Measurements from ENCODE around the gene VWA1. TPM values are rescaled to one million over a fixed set of nuclear protein-coding genes. Genes with fewer than 3 reads are reported as not detected.
"Not testable (repeated sequence)": the region's sequence is repeated elsewhere in the genome, so short reads cannot be mapped to it uniquely, and the experiment has no call there.

The VWA1 gene
- total and polyA plus RNA-seq, 2 experiments from 2014 or later, result 7.2 to 31.5 TPM

GRCh38 chr1:1451696-1452364 lies 16.3 kb downstream of the VWA1 start:
- H3K36me3 Mint-ChIP-seq (ENCODE audit: low read depth), result no peaks in the 10 kb centered on the region
- no peak for ATAC-seq
- DNase-seq (ENCODE audit: low spot score), result no peak
- Histone ChIP-seq H3K79me2 (replicated peaks; ENCODE audit: insufficient read depth) (no peaks in the 10 kb centered on the region), H3K27ac (ENCODE audit: low read depth) (no peak overlapping the region), H3K4me2 (no peak overlapping the region), H3K9me2 (ENCODE audit: insufficient read depth) (no peaks in the 10 kb centered on the region), H4K20me1 (replicated peaks; ENCODE audit: insufficient read depth) (no peaks in the 10 kb centered on the region), H3F3A (replicated peaks; ENCODE audit: low read depth) (no peaks in the 10 kb centered on the region), H3K36me3 (ENCODE audit: insufficient read depth) (no peaks in the 10 kb centered on the region), H3K4me1 (ENCODE audit: insufficient read depth) (no peaks in the 10 kb centered on the region), H3K4me3 (no peak overlapping the region), H3K27me3 (ENCODE audit: insufficient read depth) (no peaks in the 10 kb centered on the region), H2AFZ (no peak overlapping the region)
- H3K27me3 Mint-ChIP-seq (ENCODE audit: insufficient read depth, low read depth, poor library complexity), result peaks cover 4% of the 10 kb centered on the region
- no peaks in the 10 kb centered on the region for H3K9me3 Mint-ChIP-seq
- TF ChIP-seq JUNB (IDR thresholded peaks at IDR 0.05; ENCODE audit: unreplicated experiment), result no peak
- TF ChIP-seq ZNF331 (CRISPR knock-in tag; IDR thresholded peaks at IDR 0.05; ENCODE audit: low read depth), result no peak
- TF ChIP-seq CTCF (conservative IDR thresholded peaks at IDR 0.05; ENCODE audit: low read depth in 2 of 2), result no peak
- no peak for TF ChIP-seq EZH2phosphoT487 (IDR thresholded peaks at IDR 0.05; ENCODE audit: unreplicated experiment)
- no peak for TF ChIP-seq ETS1 (IDR thresholded peaks at IDR 0.05)
- no peak overlapping the region for H3K27ac Mint-ChIP-seq
- H3K4me3 Mint-ChIP-seq, result no peak overlapping the region
- no peaks in the 10 kb centered on the region for H3K4me1 Mint-ChIP-seq

GRCh38 chr1:1452365-1452739 lies 16.9 kb downstream of the VWA1 start:
- H4K20me1 ChIP-seq (replicated peaks; ENCODE audit: insufficient read depth); H3K9me2 ChIP-seq (ENCODE audit: insufficient read depth); H2AFZ ChIP-seq; H3K27ac ChIP-seq (ENCODE audit: low read depth); H3K27ac Mint-ChIP-seq; H3K36me3 ChIP-seq (ENCODE audit: insufficient read depth); DNase-seq (ENCODE audit: low spot score); H3K27me3 Mint-ChIP-seq (ENCODE audit: insufficient read depth, low read depth, poor library complexity); ATAC-seq; H3F3A ChIP-seq (replicated peaks; ENCODE audit: low read depth); H3K79me2 ChIP-seq (replicated peaks; ENCODE audit: insufficient read depth); H3K4me3 Mint-ChIP-seq; H3K4me1 Mint-ChIP-seq; H3K4me2 ChIP-seq; H3K4me3 ChIP-seq; H3K27me3 ChIP-seq (ENCODE audit: insufficient read depth); H3K4me1 ChIP-seq (ENCODE audit: insufficient read depth); H3K9me3 Mint-ChIP-seq; H3K36me3 Mint-ChIP-seq (ENCODE audit: low read depth): not testable (repeated sequence)

- DNase-seq (ENCODE audit: low spot score) (no peak), ATAC-seq (no peak)
- Histone ChIP-seq H3K27me3 (ENCODE audit: insufficient read depth) (no peaks in the 10 kb centered on the region), H3K4me1 (ENCODE audit: insufficient read depth) (no peaks in the 10 kb centered on the region), H2AFZ (no peak overlapping the region), H3K36me3 (ENCODE audit: insufficient read depth) (no peaks in the 10 kb centered on the region), H3K9me2 (ENCODE audit: insufficient read depth) (no peaks in the 10 kb centered on the region), H3K27ac (ENCODE audit: low read depth) (no peak overlapping the region), H3F3A (replicated peaks; ENCODE audit: low read depth) (no peaks in the 10 kb centered on the region), H3K79me2 (replicated peaks; ENCODE audit: insufficient read depth) (no peaks in the 10 kb centered on the region), H3K4me2 (no peak overlapping the region), H3K4me3 (no peak overlapping the region), H4K20me1 (replicated peaks; ENCODE audit: insufficient read depth) (no peaks in the 10 kb centered on the region)
- Mint-ChIP-seq H3K27me3 (ENCODE audit: insufficient read depth, low read depth, poor library complexity) (peaks cover 4% of the 10 kb centered on the region), H3K27ac (no peak overlapping the region), H3K4me1 (no peaks in the 10 kb centered on the region), H3K36me3 (ENCODE audit: low read depth) (no peaks in the 10 kb centered on the region), H3K4me3 (no peak overlapping the region), H3K9me3 (no peaks in the 10 kb centered on the region)
- TF ChIP-seq ZNF114 (CRISPR knock-in tag; IDR thresholded peaks at IDR 0.05) (no peak), CTCF (conservative IDR thresholded peaks at IDR 0.05; ENCODE audit: low read depth in 2 of 2) (peak in 1 of 2 experiments; percentile 10; a peak in 1 of 4 replicates)
Observed at GRCh38 chr1:1452882-1453281, 17.4 kb downstream of the VWA1 start.

GRCh38 chr1:1454286-1455056 lies 19.0 kb downstream of the VWA1 start:
- not testable (repeated sequence) for H3K4me1 ChIP-seq (ENCODE audit: insufficient read depth); H3K9me2 ChIP-seq (ENCODE audit: insufficient read depth); H3K36me3 ChIP-seq (ENCODE audit: insufficient read depth); H3F3A ChIP-seq (replicated peaks; ENCODE audit: low read depth); H3K4me1 Mint-ChIP-seq; H3K4me2 ChIP-seq; DNase-seq (ENCODE audit: low spot score); H2AFZ ChIP-seq; H3K27ac ChIP-seq (ENCODE audit: low read depth); H3K79me2 ChIP-seq (replicated peaks; ENCODE audit: insufficient read depth); H3K9me3 Mint-ChIP-seq; H3K27ac Mint-ChIP-seq; H3K4me3 ChIP-seq; H3K27me3 Mint-ChIP-seq (ENCODE audit: insufficient read depth, low read depth, poor library complexity); H3K36me3 Mint-ChIP-seq (ENCODE audit: low read depth); H4K20me1 ChIP-seq (replicated peaks; ENCODE audit: insufficient read depth); H3K27me3 ChIP-seq (ENCODE audit: insufficient read depth); H3K4me3 Mint-ChIP-seq
- ATAC-seq, result peak; percentile 24; the same call in 2 of the 3 replicates
